ENCODE measurements around the gene LDLRAD4.
A peak's percentile ranks its signal among the peaks of the same experiment; 100 is the strongest.
"Not testable (repeated sequence)": the region's sequence is repeated elsewhere in the genome, so short reads cannot be mapped to it uniquely, and the experiment has no call there.

LDLRAD4 gene

GRCh38 chr18:13480571-13481255 is 262.2 kb downstream of the LDLRAD4 start:
- DNase-seq: no peak

GRCh38 chr18:13481331-13481730 is 262.8 kb downstream of the LDLRAD4 start:
- DNase-seq: no peak

GRCh38 chr18:13481820-13482617 is 263.5 kb downstream of the LDLRAD4 start:
- no peak for DNase-seq

GRCh38 chr18:13482618-13482945 is 264.0 kb downstream of the LDLRAD4 start:
- no peak for DNase-seq

GRCh38 chr18:13483316-13484270 is 265.0 kb downstream of the LDLRAD4 start:
- no peak for DNase-seq

GRCh38 chr18:13485182-13485581 is 266.6 kb downstream of the LDLRAD4 start:
- no peak for DNase-seq

- no peak for DNase-seq
Measured at GRCh38 chr18:13485604-13486003, 267.0 kb downstream of the LDLRAD4 start.

- no peak for DNase-seq
Measured at GRCh38 chr18:13486284-13486683, 267.7 kb downstream of the LDLRAD4 start.

- no peak for DNase-seq
Measured at GRCh38 chr18:13486686-13487085, 268.1 kb downstream of the LDLRAD4 start.

GRCh38 chr18:13487237-13487636 is 268.7 kb downstream of the LDLRAD4 start:
- DNase-seq: no peak

GRCh38 chr18:13488281-13488929 is 269.8 kb downstream of the LDLRAD4 start:
- no peak for DNase-seq

- not testable (repeated sequence) for DNase-seq
Measured at GRCh38 chr18:13489303-13489702, 270.7 kb downstream of the LDLRAD4 start.

GRCh38 chr18:13491138-13491537 is 272.6 kb downstream of the LDLRAD4 start:
- DNase-seq: no peak

GRCh38 chr18:13492314-13492713 is 273.8 kb downstream of the LDLRAD4 start:
- no peak for DNase-seq

GRCh38 chr18:13493079-13493478 is 274.5 kb downstream of the LDLRAD4 start:
- DNase-seq: no peak

GRCh38 chr18:13493725-13494124 is 275.2 kb downstream of the LDLRAD4 start:
- no peak for DNase-seq

GRCh38 chr18:13494871-13495445 is 276.4 kb downstream of the LDLRAD4 start:
- no peak for DNase-seq

- DNase-seq: no peak
Measured at GRCh38 chr18:13495961-13496360, 277.4 kb downstream of the LDLRAD4 start.

GRCh38 chr18:13496691-13497281 is 278.2 kb downstream of the LDLRAD4 start:
- no peak for DNase-seq

- no peak for DNase-seq
Measured at GRCh38 chr18:13499803-13500202, 281.2 kb downstream of the LDLRAD4 start.

GRCh38 chr18:13500227-13500865 is 281.8 kb downstream of the LDLRAD4 start:
- peak; percentile 41 for DNase-seq
